Tibial nerve (tissue), 4 donors: ENCODE measurements around the gene RMP24.
A peak's percentile ranks its signal among the peaks of the same experiment; 100 is the strongest.

Experiments used
- DNase-seq, 2 donors: peaks; one replicate each; pipeline ENCODE4 v3.0.0-alpha.2; 2019; ENCODE audit warnings: low spot score in 2 of 2
- H3K27ac ChIP-seq, 4 donors: fragments of 200-600 bp; sonication (generic) in 3 of 4; one replicate each; pipeline ENCODE4 v1.5.1; 2017 to 2019; ENCODE audit warnings: mild to moderate bottlenecking in 1 of 4
- H3K27me3 ChIP-seq, 2 donors: fragments of 200-600 bp; sonication (generic) in 1 of 2; one replicate each; pipeline versions ENCODE4 v1.5.1 to v1.6.0; 2017 to 2019
- H3K36me3 ChIP-seq, 3 donors: fragments of 200-600 bp; sonication (generic); one replicate each; pipeline ENCODE4 v1.5.1; 2018 to 2019
- H3K4me1 ChIP-seq, 4 donors: fragments of 200-600 bp; sonication (generic) in 3 of 4; one replicate each; pipeline ENCODE4 v1.5.1; 2017 to 2019
- H3K4me3 ChIP-seq, 4 donors: fragments of 200-600 bp; sonication (generic) in 3 of 4; one replicate each; pipeline ENCODE4 v1.5.1; 2017 to 2019; ENCODE audit warnings: mild to moderate bottlenecking in 1 of 4, moderate library complexity in 1 of 4
- H3K9me3 ChIP-seq, 4 donors: fragments of 200-600 bp; sonication (generic) in 3 of 4; one replicate each; pipeline ENCODE4 v1.5.1; 2017 to 2019
- EP300 ChIP-seq, 2 donors: sonication (generic); formaldehyde crosslinking; IDR thresholded peaks; one replicate each; pipeline ENCODE4 v1.6.1; 2017; ENCODE audit warnings: antibody characterized with exemption in 2 of 2, mild to moderate bottlenecking in 1 of 2
- POLR2A ChIP-seq, 2 donors: fragments of 450-650 bp; IDR thresholded peaks; one replicate each; pipeline ENCODE4 v1.6.1; 2017; ENCODE audit warnings: antibody characterized with exemption in 2 of 2, mild to moderate bottlenecking in 2 of 2, moderate library complexity in 2 of 2
- WGBS, 2 donors: methylation state at CpG; one replicate each; pipeline ENCODE4 v1.1.5; 2018; 5-methylcytosine and 5-hydroxymethylcytosine counted together
- TF ChIP-seq, protein P1 (sequence below), 5 experiments: fragments of 200-600 bp in 3 of 5; fragments of 450-650 bp in 2 of 5; sonication (generic) in 3 of 5; IDR thresholded peaks; one replicate each; pipeline ENCODE4 v1.5.1; 2016 to 2019; ENCODE audit warnings: antibody characterized with exemption in 5 of 5, mild to moderate bottlenecking in 3 of 5, moderate library complexity in 2 of 5

RMP24 gene

DNA sequence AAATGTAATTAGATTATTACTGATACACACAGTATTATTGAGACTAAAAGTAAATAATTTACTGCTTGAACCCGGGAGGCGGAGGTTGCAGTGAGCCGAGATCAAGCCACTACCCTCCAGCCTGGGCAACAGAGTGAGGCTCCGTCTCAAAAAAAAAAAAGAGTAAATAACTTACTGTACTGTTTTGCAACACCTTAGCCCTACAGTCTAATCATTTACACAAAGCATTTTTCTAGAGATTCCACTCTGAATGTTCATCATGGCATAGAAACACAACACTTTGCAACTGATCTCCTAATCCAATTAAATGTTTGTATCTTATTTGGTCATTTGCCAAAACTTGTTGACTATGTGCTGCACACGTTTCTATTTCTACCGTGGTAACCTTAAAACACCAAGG, 23.4 kb upstream of the RMP24 start:
- DNase-seq = no peak
- no peak for TF ChIP-seq EP300 (IDR thresholded peaks at IDR 0.05)
- TF ChIP-seq, protein P1, sequence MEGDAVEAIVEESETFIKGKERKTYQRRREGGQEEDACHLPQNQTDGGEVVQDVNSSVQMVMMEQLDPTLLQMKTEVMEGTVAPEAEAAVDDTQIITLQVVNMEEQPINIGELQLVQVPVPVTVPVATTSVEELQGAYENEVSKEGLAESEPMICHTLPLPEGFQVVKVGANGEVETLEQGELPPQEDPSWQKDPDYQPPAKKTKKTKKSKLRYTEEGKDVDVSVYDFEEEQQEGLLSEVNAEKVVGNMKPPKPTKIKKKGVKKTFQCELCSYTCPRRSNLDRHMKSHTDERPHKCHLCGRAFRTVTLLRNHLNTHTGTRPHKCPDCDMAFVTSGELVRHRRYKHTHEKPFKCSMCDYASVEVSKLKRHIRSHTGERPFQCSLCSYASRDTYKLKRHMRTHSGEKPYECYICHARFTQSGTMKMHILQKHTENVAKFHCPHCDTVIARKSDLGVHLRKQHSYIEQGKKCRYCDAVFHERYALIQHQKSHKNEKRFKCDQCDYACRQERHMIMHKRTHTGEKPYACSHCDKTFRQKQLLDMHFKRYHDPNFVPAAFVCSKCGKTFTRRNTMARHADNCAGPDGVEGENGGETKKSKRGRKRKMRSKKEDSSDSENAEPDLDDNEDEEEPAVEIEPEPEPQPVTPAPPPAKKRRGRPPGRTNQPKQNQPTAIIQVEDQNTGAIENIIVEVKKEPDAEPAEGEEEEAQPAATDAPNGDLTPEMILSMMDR (IDR thresholded peaks at IDR 0.05) = no peak
- TF ChIP-seq POLR2A (IDR thresholded peaks at IDR 0.05) = no peak
- Histone ChIP-seq H3K27me3 (no peaks in the 10 kb centered on the region), H3K9me3 (no peaks in the 10 kb centered on the region), H3K4me3 (no peak overlapping the region), H3K27ac (no peak overlapping the region), H3K4me1 (peaks cover 0 to 6% (median 0%) of the 10 kb centered on the region in 4 donors), H3K36me3 (no peaks in the 10 kb centered on the region)
- WGBS, 2 donors = 73 to 81% methylated on average over 6 of the region's 6 CpGs

DNA sequence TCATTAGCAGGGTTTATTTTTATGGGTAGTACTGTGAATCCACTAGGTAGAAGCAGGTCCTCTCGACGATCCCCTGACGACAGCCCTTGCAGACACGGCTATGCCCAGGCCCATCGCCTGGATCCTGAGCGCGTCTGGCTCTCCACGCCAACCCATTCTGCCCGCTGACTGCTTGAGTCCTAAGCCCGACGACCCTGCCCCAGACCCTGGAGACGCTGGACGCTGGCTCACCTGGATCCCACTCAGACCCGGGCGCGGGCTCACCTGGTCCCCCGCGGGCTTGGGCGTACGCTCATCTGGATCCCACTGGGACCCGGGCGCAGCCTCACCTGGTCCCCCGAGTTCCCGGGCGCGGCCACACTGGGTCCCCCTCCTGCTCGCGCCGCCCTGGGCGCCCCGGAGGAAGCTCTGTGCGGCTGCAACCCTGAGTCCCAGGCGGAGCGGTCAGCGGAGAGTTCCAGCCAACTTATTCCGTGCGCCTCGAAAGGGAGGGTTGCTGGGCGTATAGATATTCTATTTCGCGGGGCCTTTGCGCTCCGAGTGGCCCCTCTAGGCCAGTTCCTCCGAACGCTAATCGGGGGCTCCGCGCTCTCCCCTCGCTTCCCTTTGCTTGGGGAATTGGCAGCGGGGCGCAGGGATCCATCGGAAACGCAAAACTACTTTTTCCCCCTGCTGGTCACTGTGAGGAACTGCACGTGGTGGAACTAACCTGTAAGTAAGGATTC, 22.4 kb upstream of the RMP24 start:
- no peaks in the 10 kb centered on the region for H3K9me3 ChIP-seq
- peaks cover 0 to 6% (median 0%) of the 10 kb centered on the region in 4 donors for H3K4me1 ChIP-seq
- 3 to 6% methylated on average over 31 to 38 of the region's 54 CpGs for WGBS, 2 donors
- no peaks in the 10 kb centered on the region for H3K36me3 ChIP-seq
- H3K27ac ChIP-seq = no peak overlapping the region
- peak; percentile 33 to 58 for DNase-seq
- no peak for TF ChIP-seq EP300 (IDR thresholded peaks at IDR 0.05)
- TF ChIP-seq, protein P1 (IDR thresholded peaks at IDR 0.05) = peak; percentile 83 to 97 (median 88)
- TF ChIP-seq POLR2A (IDR thresholded peaks at IDR 0.05) = no peak
- H3K27me3 ChIP-seq = no peaks in the 10 kb centered on the region
- H3K4me3 ChIP-seq = peak overlapping the region; percentile 37 to 55 (median 46)

- H3K9me3 ChIP-seq = no peaks in the 10 kb centered on the region
- no peaks in the 10 kb centered on the region for H3K27me3 ChIP-seq
- no peak overlapping the region for H3K27ac ChIP-seq
- no peaks in the 10 kb centered on the region for H3K36me3 ChIP-seq
- DNase-seq = no peak
- peaks cover 0 to 6% (median 0%) of the 10 kb centered on the region in 4 donors for H3K4me1 ChIP-seq
- H3K4me3 ChIP-seq = peak overlapping the region in 2 of 4 donors; percentile 37 to 55
- 20% methylated on average over 6 of the region's 6 CpGs for WGBS, 2 donors
- no peak for TF ChIP-seq POLR2A (IDR thresholded peaks at IDR 0.05)
- TF ChIP-seq EP300 (IDR thresholded peaks at IDR 0.05) = no peak
- TF ChIP-seq, protein P1 (IDR thresholded peaks at IDR 0.05) = no peak
Measured at GRCh38 chr18:35950628-35950982, 21.9 kb upstream of the RMP24 start.

DNA sequence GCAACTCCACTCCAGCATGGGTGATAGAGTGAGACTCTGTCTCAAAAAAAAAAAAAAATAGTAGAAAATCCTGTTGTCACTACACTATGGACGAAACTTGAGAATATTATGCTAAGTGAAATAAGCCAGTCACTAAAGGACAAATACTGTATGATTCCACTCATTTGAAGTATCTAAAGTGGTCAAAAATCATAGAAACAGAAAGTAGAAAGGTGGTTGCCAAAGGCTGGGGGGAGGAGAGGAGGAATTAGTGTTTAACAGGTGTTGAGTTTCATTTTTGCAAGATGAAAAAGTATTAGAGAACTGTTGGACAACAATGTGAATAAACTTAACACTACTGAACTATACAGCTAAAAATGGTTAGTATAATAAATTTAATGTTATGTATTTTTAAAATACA, 18.8 kb upstream of the RMP24 start:
- Histone ChIP-seq H3K27ac (no peak overlapping the region), H3K4me1 (peaks cover 0 to 6% (median 0%) of the 10 kb centered on the region in 4 donors), H3K27me3 (no peaks in the 10 kb centered on the region), H3K4me3 (no peak overlapping the region), H3K36me3 (no peaks in the 10 kb centered on the region), H3K9me3 (no peaks in the 10 kb centered on the region)
- 84 to 97% methylated on average over 1 of the region's 1 CpG for WGBS, 2 donors
- DNase-seq = no peak
- TF ChIP-seq, protein P1 (IDR thresholded peaks at IDR 0.05) = no peak
- no peak for TF ChIP-seq EP300 (IDR thresholded peaks at IDR 0.05)
- TF ChIP-seq POLR2A (IDR thresholded peaks at IDR 0.05) = no peak

GRCh38 chr18:35956226-35956625, 16.3 kb upstream of the RMP24 start:
- no peaks in the 10 kb centered on the region for H3K4me1 ChIP-seq
- WGBS, 2 donors = 85 to 87% methylated on average over 3 of the region's 3 CpGs
- no peak for TF ChIP-seq EP300 (IDR thresholded peaks at IDR 0.05)
- TF ChIP-seq POLR2A (IDR thresholded peaks at IDR 0.05) = no peak
- TF ChIP-seq, protein P1 (IDR thresholded peaks at IDR 0.05) = no peak

More at GRCh38 chr18:35956226-35956625, 16.3 kb upstream of the RMP24 start:
- Histone ChIP-seq H3K36me3 (no peaks in the 10 kb centered on the region), H3K27ac (no peak overlapping the region), H3K27me3 (no peaks in the 10 kb centered on the region), H3K9me3 (peaks cover 0 to 6% (median 0%) of the 10 kb centered on the region in 4 donors), H3K4me3 (no peak overlapping the region)
- no peak for DNase-seq
